Measurements from ENCODE around the gene THUMPD1. TPM values are rescaled to one million over a fixed set of nuclear protein-coding genes. Genes with fewer than 3 reads are reported as not detected.
A peak's percentile ranks its signal among the peaks of the same experiment; 100 is the strongest.

The THUMPD1 gene
- total and polyA plus RNA-seq, 2 experiments from 2014 or later = 25.4 to 42.9 TPM

- Histone ChIP-seq H3F3A (ENCODE audit: insufficient read depth) (no peaks in the 10 kb centered on the region), H3K4me1 (ENCODE audit: insufficient read depth) (no peaks in the 10 kb centered on the region)
Measured at GRCh38 chr16:20781697-20782096, 40.1 kb upstream of the THUMPD1 start.

DNA sequence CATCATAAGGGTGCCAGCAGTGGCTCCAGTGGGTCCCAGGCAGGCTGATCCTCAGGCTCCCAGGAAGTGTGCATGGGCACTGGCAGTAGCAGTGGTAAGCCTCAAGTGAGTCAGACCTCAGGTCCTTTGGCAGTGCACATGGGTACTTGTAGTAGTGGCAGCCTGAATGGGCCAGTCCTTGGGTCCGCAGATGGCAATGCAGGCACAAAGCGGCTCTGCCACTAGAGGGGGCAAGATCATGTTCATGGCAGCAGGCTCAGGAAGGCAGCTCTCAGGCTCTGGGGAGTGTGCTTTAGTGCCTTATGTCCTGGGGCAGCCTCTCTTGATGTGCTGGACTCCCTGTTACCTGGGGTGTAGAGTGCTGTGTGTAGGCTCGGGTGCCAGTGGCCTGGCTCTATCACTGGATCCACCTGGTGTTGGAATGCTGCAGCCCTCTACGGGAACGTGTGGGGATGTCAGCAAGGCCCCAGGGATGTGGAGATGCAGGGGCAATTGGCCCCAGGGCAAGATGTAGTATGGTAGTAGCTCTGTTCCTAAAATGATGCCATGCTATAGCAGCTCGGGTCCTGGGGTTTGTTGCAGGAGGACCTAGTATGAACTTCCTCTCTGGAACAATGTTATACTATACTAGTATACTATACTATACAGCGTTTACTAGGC is 33.2 kb upstream of the THUMPD1 start:
- no peak overlapping the region for H2AFZ ChIP-seq
- H3K4me1 ChIP-seq (ENCODE audit: insufficient read depth) = no peaks in the 10 kb centered on the region
- H3K79me2 ChIP-seq (ENCODE audit: insufficient read depth) = no peaks in the 10 kb centered on the region
- in situ Hi-C loops (cut with MboI) = no loop called here
- no peak overlapping the region for H3K27ac ChIP-seq
- no peaks in the 10 kb centered on the region for H3K27me3 ChIP-seq (replicated peaks; ENCODE audit: insufficient read depth)
- no peak for TF ChIP-seq EZH2 (IDR thresholded peaks at IDR 0.05; ENCODE audit: insufficient read depth, poor library complexity, severe bottlenecking)
- TF ChIP-seq EZH2phosphoT487 (IDR thresholded peaks at IDR 0.05; ENCODE audit: insufficient read depth, low read depth) = no peak
- H3K9ac ChIP-seq = no peak overlapping the region
- H3K9me2 ChIP-seq (ENCODE audit: insufficient read depth) = no peaks in the 10 kb centered on the region
- H3K9me3 ChIP-seq (ENCODE audit: low read depth) = no peaks in the 10 kb centered on the region
- no peaks in the 10 kb centered on the region for H3F3A ChIP-seq (ENCODE audit: insufficient read depth)
- 55% methylated on average over 7 of the region's 7 CpGs for WGBS, 2 experiments (ENCODE audit: low coverage in 1 of 2, low lambda C conversion rate in 2 of 2, missing lambda C conversion rate in 2 of 2)
- no peaks in the 10 kb centered on the region for H4K20me1 ChIP-seq (ENCODE audit: insufficient read depth)
- H3K4me3 ChIP-seq = no peak overlapping the region
- peak; percentile 72 for DNase-seq
- H3K4me2 ChIP-seq (ENCODE audit: unreplicated experiment) = no peak overlapping the region
- H3K36me3 ChIP-seq (ENCODE audit: low read depth) = no peaks in the 10 kb centered on the region

More at GRCh38 chr16:20781697-20782096, 40.1 kb upstream of the THUMPD1 start:
- no peak for TF ChIP-seq EZH2 (IDR thresholded peaks at IDR 0.05; ENCODE audit: insufficient read depth, poor library complexity, severe bottlenecking)
- no peak overlapping the region for H3K27ac ChIP-seq
- no peaks in the 10 kb centered on the region for H4K20me1 ChIP-seq (ENCODE audit: insufficient read depth)
- H3K79me2 ChIP-seq (ENCODE audit: insufficient read depth) = no peaks in the 10 kb centered on the region
- H3K27me3 ChIP-seq (replicated peaks; ENCODE audit: insufficient read depth) = no peaks in the 10 kb centered on the region
- no peak overlapping the region for H3K4me3 ChIP-seq
- H3K9me2 ChIP-seq (ENCODE audit: insufficient read depth) = no peaks in the 10 kb centered on the region
- H3K4me2 ChIP-seq (ENCODE audit: unreplicated experiment) = no peak overlapping the region
- H3K36me3 ChIP-seq (ENCODE audit: low read depth) = no peaks in the 10 kb centered on the region
- H2AFZ ChIP-seq = no peak overlapping the region
- 35 to 65% methylated on average over 1 of the region's 1 CpG for WGBS, 2 experiments (ENCODE audit: low coverage in 1 of 2, low lambda C conversion rate in 2 of 2, missing lambda C conversion rate in 2 of 2)
- no peak for DNase-seq
- in situ Hi-C loops (cut with MboI) = no loop called here
- no peak overlapping the region for H3K9ac ChIP-seq
- no peaks in the 10 kb centered on the region for H3K9me3 ChIP-seq (ENCODE audit: low read depth)

DNA sequence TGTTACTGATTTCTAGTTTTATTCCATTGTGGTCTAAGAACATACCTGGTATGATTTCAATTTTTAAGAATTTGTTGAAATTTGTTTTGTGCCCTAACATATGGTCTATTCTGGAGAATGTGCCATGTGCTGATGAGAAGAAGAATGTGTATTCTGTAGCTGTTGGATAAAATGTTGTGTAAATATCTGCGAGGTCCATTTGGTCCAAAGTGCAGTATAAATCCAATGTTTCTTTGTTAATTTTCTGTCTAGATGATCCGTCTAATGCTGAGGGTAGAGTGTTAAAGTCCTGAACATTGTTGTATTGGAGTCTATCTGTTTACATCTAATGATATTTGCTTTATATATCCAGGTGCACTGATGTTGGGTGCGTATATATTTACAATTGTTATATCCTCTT is 32.1 kb upstream of the THUMPD1 start:
- Histone ChIP-seq H4K20me1 (ENCODE audit: insufficient read depth) (no peaks in the 10 kb centered on the region), H3K4me3 (no peak overlapping the region), H3K79me2 (ENCODE audit: insufficient read depth) (no peaks in the 10 kb centered on the region), H3K4me2 (ENCODE audit: unreplicated experiment) (no peak overlapping the region), H3K9me3 (ENCODE audit: low read depth) (no peaks in the 10 kb centered on the region), H3K9me2 (ENCODE audit: insufficient read depth) (no peaks in the 10 kb centered on the region), H3K27ac (no peak overlapping the region), H3K4me1 (ENCODE audit: insufficient read depth) (no peaks in the 10 kb centered on the region), H3K9ac (no peak overlapping the region), H3K27me3 (replicated peaks; ENCODE audit: insufficient read depth) (no peaks in the 10 kb centered on the region), H3K36me3 (ENCODE audit: low read depth) (no peaks in the 10 kb centered on the region), H3F3A (ENCODE audit: insufficient read depth) (no peaks in the 10 kb centered on the region), H2AFZ (no peak overlapping the region)
- TF ChIP-seq EZH2 (IDR thresholded peaks at IDR 0.05; ENCODE audit: insufficient read depth, poor library complexity, severe bottlenecking) = no peak
- TF ChIP-seq EZH2phosphoT487 (IDR thresholded peaks at IDR 0.05; ENCODE audit: insufficient read depth, low read depth) = no peak
- in situ Hi-C loops (cut with MboI) = no loop called here
- 66 to 77% methylated on average over 3 of the region's 3 CpGs for WGBS, 2 experiments (ENCODE audit: low coverage in 1 of 2, low lambda C conversion rate in 2 of 2, missing lambda C conversion rate in 2 of 2)
- no peak for DNase-seq

DNA sequence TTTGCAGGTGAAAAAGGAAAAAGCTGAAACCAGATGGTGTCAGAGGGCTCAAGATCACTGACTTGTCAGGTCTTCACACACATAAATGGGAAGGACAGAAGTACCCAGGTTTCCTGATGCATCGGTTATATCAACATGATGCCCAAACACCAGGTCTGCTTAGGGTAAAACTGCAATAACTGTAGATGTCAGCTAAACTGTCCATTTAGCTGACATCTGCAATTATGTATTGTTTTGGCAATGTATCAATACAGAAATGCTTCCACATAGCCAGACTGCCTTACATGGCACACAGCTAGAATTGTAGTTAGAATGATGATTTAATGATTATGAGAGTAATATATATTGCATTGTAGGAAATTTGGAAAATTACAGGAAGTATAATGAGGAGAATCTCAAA is 27.2 kb upstream of the THUMPD1 start:
- Histone ChIP-seq H3K9me2 (ENCODE audit: insufficient read depth) (no peaks in the 10 kb centered on the region), H3K4me1 (ENCODE audit: insufficient read depth) (no peaks in the 10 kb centered on the region), H3K9me3 (ENCODE audit: low read depth) (no peaks in the 10 kb centered on the region), H3K27ac (no peak overlapping the region), H3K36me3 (ENCODE audit: low read depth) (no peaks in the 10 kb centered on the region), H3K27me3 (replicated peaks; ENCODE audit: insufficient read depth) (no peaks in the 10 kb centered on the region), H3K4me2 (ENCODE audit: unreplicated experiment) (no peak overlapping the region), H3F3A (ENCODE audit: insufficient read depth) (no peaks in the 10 kb centered on the region), H3K79me2 (ENCODE audit: insufficient read depth) (no peaks in the 10 kb centered on the region), H3K4me3 (no peak overlapping the region), H3K9ac (no peak overlapping the region), H4K20me1 (ENCODE audit: insufficient read depth) (no peaks in the 10 kb centered on the region), H2AFZ (no peak overlapping the region)
- 0 to 8% methylated on average over 1 of the region's 1 CpG for WGBS, 2 experiments (ENCODE audit: low coverage in 1 of 2, low lambda C conversion rate in 2 of 2, missing lambda C conversion rate in 2 of 2)
- TF ChIP-seq EZH2phosphoT487 (IDR thresholded peaks at IDR 0.05; ENCODE audit: insufficient read depth, low read depth) (no peak), EZH2 (IDR thresholded peaks at IDR 0.05; ENCODE audit: insufficient read depth, poor library complexity, severe bottlenecking) (no peak)
- in situ Hi-C loops (cut with MboI) = no loop called here
- DNase-seq = no peak

DNA sequence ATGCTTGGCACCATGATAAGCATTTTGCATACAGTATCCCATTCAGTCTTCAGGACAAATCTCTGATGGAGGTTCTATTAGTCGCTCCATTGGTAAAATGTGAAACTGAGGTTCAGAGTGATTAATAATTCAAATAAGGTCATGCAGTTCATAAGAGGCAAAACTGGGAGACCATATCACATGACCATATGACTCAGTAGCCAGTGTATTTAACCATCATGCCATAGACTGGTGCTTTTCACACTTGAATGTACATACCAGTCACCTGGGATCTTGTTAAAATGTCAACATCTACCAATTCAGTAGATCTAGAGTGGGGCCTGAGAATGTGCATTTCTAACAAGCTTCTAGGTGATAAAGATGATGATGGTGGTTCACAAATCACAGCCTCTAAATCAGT is 26.5 kb upstream of the THUMPD1 start:
- no peaks in the 10 kb centered on the region for H4K20me1 ChIP-seq (ENCODE audit: insufficient read depth)
- 83 to 96% methylated on average over 1 of the region's 1 CpG for WGBS, 2 experiments (ENCODE audit: low coverage in 1 of 2, low lambda C conversion rate in 2 of 2, missing lambda C conversion rate in 2 of 2)
- H3K27ac ChIP-seq = no peak overlapping the region
- H3K27me3 ChIP-seq (replicated peaks; ENCODE audit: insufficient read depth) = no peaks in the 10 kb centered on the region
- DNase-seq = no peak
- no peak overlapping the region for H3K9ac ChIP-seq
- no peaks in the 10 kb centered on the region for H3K9me2 ChIP-seq (ENCODE audit: insufficient read depth)
- H3K79me2 ChIP-seq (ENCODE audit: insufficient read depth) = no peaks in the 10 kb centered on the region
- in situ Hi-C loops (cut with MboI) = no loop called here
- H3K36me3 ChIP-seq (ENCODE audit: low read depth) = no peaks in the 10 kb centered on the region
- H3K4me1 ChIP-seq (ENCODE audit: insufficient read depth) = no peaks in the 10 kb centered on the region
- H3F3A ChIP-seq (ENCODE audit: insufficient read depth) = no peaks in the 10 kb centered on the region
- TF ChIP-seq EZH2 (IDR thresholded peaks at IDR 0.05; ENCODE audit: insufficient read depth, poor library complexity, severe bottlenecking) (no peak), EZH2phosphoT487 (IDR thresholded peaks at IDR 0.05; ENCODE audit: insufficient read depth, low read depth) (no peak)
- H2AFZ ChIP-seq = no peak overlapping the region
- no peaks in the 10 kb centered on the region for H3K9me3 ChIP-seq (ENCODE audit: low read depth)
- H3K4me3 ChIP-seq = no peak overlapping the region
- no peak overlapping the region for H3K4me2 ChIP-seq (ENCODE audit: unreplicated experiment)
